Activated naive CD4-positive, alpha-beta T cell treated with anti-CD3 and anti-CD28 coated beads, Interleukin-2, amount 10 ng/mL, durations not matched to agents 7 days and 5 days (primary cell): ENCODE measurements around the gene IGSF3.

Source experiments
- CTCF ChIA-PET: fragments of 350-600 bp; sonication (Branson Sonifier 250); formaldehyde crosslinking; loops from one replicate; lab custom pipeline; 2021; ENCODE audit warnings: antibody characterized with exemption; lab: Charles Lee
- DNase-seq: peaks from one replicate; pipeline ENCODE4 v3.0.0-alpha.2; 2020
- H3K27ac Mint-ChIP-seq: one replicate; pipeline ENCODE4 v1.8.0; 2021; ENCODE audit warnings: mild to moderate bottlenecking, moderate library complexity, mixed read lengths
- H3K27me3 Mint-ChIP-seq: one replicate; pipeline ENCODE4 v1.8.0; 2021; ENCODE audit warnings: mild to moderate bottlenecking, mixed read lengths
- H3K36me3 Mint-ChIP-seq: one replicate; pipeline ENCODE4 v1.8.0; 2021; ENCODE audit warnings: mixed read lengths
- H3K4me1 Mint-ChIP-seq: one replicate; pipeline ENCODE4 v1.8.0; 2021; ENCODE audit warnings: mixed read lengths
- H3K4me3 Mint-ChIP-seq: one replicate; pipeline ENCODE4 v1.8.0; 2021; ENCODE audit warnings: mild to moderate bottlenecking, moderate library complexity, mixed read lengths
- H3K9me3 Mint-ChIP-seq: one replicate; pipeline ENCODE4 v1.8.0; 2021; ENCODE audit warnings: mixed read lengths

Gene IGSF3

GRCh38 chr1:116679828-116680628, 12.5 kb upstream of the IGSF3 start:
- DNase-seq: no peak
- Mint-ChIP-seq H3K4me3 (no peak overlapping the region), H3K4me1 (no peaks in the 10 kb centered on the region), H3K9me3 (no peaks in the 10 kb centered on the region), H3K36me3 (no peaks in the 10 kb centered on the region), H3K27ac (no peak overlapping the region), H3K27me3 (peaks cover 34% of the 10 kb centered on the region)
- CTCF ChIA-PET: no interaction called here

- Mint-ChIP-seq H3K9me3 (no peaks in the 10 kb centered on the region), H3K27ac (no peak overlapping the region), H3K36me3 (no peaks in the 10 kb centered on the region), H3K4me3 (no peak overlapping the region), H3K4me1 (no peaks in the 10 kb centered on the region), H3K27me3 (peaks cover 35% of the 10 kb centered on the region)
- DNase-seq: no peak
- CTCF ChIA-PET: no interaction called here
Measured at GRCh38 chr1:116679091-116679827, 11.7 kb upstream of the IGSF3 start.

GRCh38 chr1:116678732-116679090, 11.2 kb upstream of the IGSF3 start:
- CTCF ChIA-PET: no interaction called here
- H3K27ac Mint-ChIP-seq: no peak overlapping the region
- H3K27me3 Mint-ChIP-seq: peaks cover 40% of the 10 kb centered on the region
- DNase-seq: no peak
- H3K36me3 Mint-ChIP-seq: no peaks in the 10 kb centered on the region
- H3K4me1 Mint-ChIP-seq: no peaks in the 10 kb centered on the region
- no peaks in the 10 kb centered on the region for H3K9me3 Mint-ChIP-seq
- H3K4me3 Mint-ChIP-seq: no peak overlapping the region

- Mint-ChIP-seq H3K4me1 (no peaks in the 10 kb centered on the region), H3K36me3 (no peaks in the 10 kb centered on the region), H3K4me3 (no peak overlapping the region), H3K27me3 (peaks cover 52% of the 10 kb centered on the region), H3K9me3 (no peaks in the 10 kb centered on the region), H3K27ac (no peak overlapping the region)
- CTCF ChIA-PET: no interaction called here
- DNase-seq: no peak
Measured at GRCh38 chr1:116677474-116678062, 10.0 kb upstream of the IGSF3 start.

- DNase-seq: no peak
- no peak overlapping the region for H3K27ac Mint-ChIP-seq
- no peaks in the 10 kb centered on the region for H3K9me3 Mint-ChIP-seq
- H3K4me1 Mint-ChIP-seq: no peaks in the 10 kb centered on the region
- CTCF ChIA-PET: interaction anchor here (1.4 kb wide), 1 partner anchor 102 kb away, joined by 4 read pairs; no protein-coding TSS in a partner anchor
- H3K36me3 Mint-ChIP-seq: no peaks in the 10 kb centered on the region
- H3K27me3 Mint-ChIP-seq: peaks cover 60% of the 10 kb centered on the region
- H3K4me3 Mint-ChIP-seq: no peak overlapping the region
Measured at GRCh38 chr1:116676291-116676690, 8.8 kb upstream of the IGSF3 start.

GRCh38 chr1:116674751-116675150, 7.2 kb upstream of the IGSF3 start:
- Mint-ChIP-seq H3K4me3 (no peak overlapping the region), H3K4me1 (no peaks in the 10 kb centered on the region), H3K27me3 (peaks cover 74% of the 10 kb centered on the region), H3K36me3 (no peaks in the 10 kb centered on the region), H3K27ac (no peak overlapping the region), H3K9me3 (no peaks in the 10 kb centered on the region)
- CTCF ChIA-PET: interaction anchor here (0.7 to 2.2 kb wide), 4 partner anchors 20 to 454 kb away, joined by 3 to 6 read pairs (median 4); no protein-coding TSS in a partner anchor
- no peak for DNase-seq

- H3K27me3 Mint-ChIP-seq: peaks cover 72% of the 10 kb centered on the region
- no peak overlapping the region for H3K4me3 Mint-ChIP-seq
- H3K36me3 Mint-ChIP-seq: no peaks in the 10 kb centered on the region
- no peak for DNase-seq
- no peaks in the 10 kb centered on the region for H3K4me1 Mint-ChIP-seq
- no peaks in the 10 kb centered on the region for H3K9me3 Mint-ChIP-seq
- CTCF ChIA-PET: interaction anchor here (1.1 to 3.9 kb wide), 3 partner anchors 21 to 454 kb away, joined by 3 to 17 read pairs (median 6); no protein-coding TSS in a partner anchor
- H3K27ac Mint-ChIP-seq: no peak overlapping the region
Measured at GRCh38 chr1:116674011-116674531, 6.5 kb upstream of the IGSF3 start.

- peaks cover 74% of the 10 kb centered on the region for H3K27me3 Mint-ChIP-seq
- H3K36me3 Mint-ChIP-seq: no peaks in the 10 kb centered on the region
- CTCF ChIA-PET: interaction anchor here (0.6 to 3.9 kb wide), 9 partner anchors 10 to 533 kb away, joined by 3 to 17 read pairs (median 4); no protein-coding TSS in a partner anchor
- no peak overlapping the region for H3K4me3 Mint-ChIP-seq
- peaks cover 2% of the 10 kb centered on the region for H3K4me1 Mint-ChIP-seq
- no peaks in the 10 kb centered on the region for H3K9me3 Mint-ChIP-seq
- H3K27ac Mint-ChIP-seq: no peak overlapping the region
- no peak for DNase-seq
Measured at GRCh38 chr1:116671912-116672311, 4.4 kb upstream of the IGSF3 start.

GRCh38 chr1:116671072-116671760, 3.7 kb upstream of the IGSF3 start:
- peaks cover 8% of the 10 kb centered on the region for H3K4me1 Mint-ChIP-seq
- peaks cover 76% of the 10 kb centered on the region for H3K27me3 Mint-ChIP-seq
- H3K27ac Mint-ChIP-seq: no peak overlapping the region
- CTCF ChIA-PET: interaction anchor here (0.6 to 3.9 kb wide), 9 partner anchors 9 to 532 kb away, joined by 3 to 17 read pairs (median 3); no protein-coding TSS in a partner anchor
- no peak overlapping the region for H3K4me3 Mint-ChIP-seq
- H3K36me3 Mint-ChIP-seq: no peaks in the 10 kb centered on the region
- no peak for DNase-seq
- H3K9me3 Mint-ChIP-seq: no peaks in the 10 kb centered on the region

- peak overlapping the region; percentile 61 for H3K4me3 Mint-ChIP-seq
- H3K4me1 Mint-ChIP-seq: peaks cover 16% of the 10 kb centered on the region
- CTCF ChIA-PET: interaction anchor here (1.0 kb wide), 1 partner anchor 213 kb away, joined by 3 read pairs; no protein-coding TSS in a partner anchor
- H3K27ac Mint-ChIP-seq: no peak overlapping the region
- DNase-seq: no peak
- H3K27me3 Mint-ChIP-seq: peaks cover 94% of the 10 kb centered on the region
- no peaks in the 10 kb centered on the region for H3K9me3 Mint-ChIP-seq
- no peaks in the 10 kb centered on the region for H3K36me3 Mint-ChIP-seq
Measured at GRCh38 chr1:116668277-116668676, 744 bp upstream of the IGSF3 start.

GRCh38 chr1:116667078-116667574, 407 bp downstream of the IGSF3 start:
- peak; percentile 22 for DNase-seq
- Mint-ChIP-seq H3K9me3 (no peaks in the 10 kb centered on the region), H3K27ac (no peak overlapping the region), H3K4me1 (peaks cover 16% of the 10 kb centered on the region), H3K4me3 (peak overlapping the region; percentile 69), H3K36me3 (no peaks in the 10 kb centered on the region), H3K27me3 (peaks cover 92% of the 10 kb centered on the region)
- CTCF ChIA-PET: interaction anchor here (0.9 kb wide), 1 partner anchor 72 kb away, joined by 3 read pairs; no protein-coding TSS in a partner anchor

- no peak overlapping the region for H3K27ac Mint-ChIP-seq
- CTCF ChIA-PET: interaction anchor here (0.9 kb wide), 1 partner anchor 71 kb away, joined by 3 read pairs; no protein-coding TSS in a partner anchor
- no peaks in the 10 kb centered on the region for H3K36me3 Mint-ChIP-seq
- H3K27me3 Mint-ChIP-seq: peaks cover 88% of the 10 kb centered on the region
- DNase-seq: no peak
- no peaks in the 10 kb centered on the region for H3K9me3 Mint-ChIP-seq
- H3K4me3 Mint-ChIP-seq: peak overlapping the region; percentile 69
- peaks cover 16% of the 10 kb centered on the region for H3K4me1 Mint-ChIP-seq
Measured at GRCh38 chr1:116666187-116667077, 1.1 kb downstream of the IGSF3 start.
